Activated CD8-positive, alpha-beta memory T cell treated with anti-CD3 and anti-CD28 coated beads, Interleukin-2, amount 50 U/mL, for 4 hours (primary cell): ENCODE results near the gene HCST.
"Not testable (repeated sequence)": the region's sequence is repeated elsewhere in the genome, so short reads cannot be mapped to it uniquely, and the experiment has no call there.

Experiments
- DNase-seq: peaks from one replicate; pipeline ENCODE4 v3.0.0-alpha.2; 2020

HCST gene

DNA sequence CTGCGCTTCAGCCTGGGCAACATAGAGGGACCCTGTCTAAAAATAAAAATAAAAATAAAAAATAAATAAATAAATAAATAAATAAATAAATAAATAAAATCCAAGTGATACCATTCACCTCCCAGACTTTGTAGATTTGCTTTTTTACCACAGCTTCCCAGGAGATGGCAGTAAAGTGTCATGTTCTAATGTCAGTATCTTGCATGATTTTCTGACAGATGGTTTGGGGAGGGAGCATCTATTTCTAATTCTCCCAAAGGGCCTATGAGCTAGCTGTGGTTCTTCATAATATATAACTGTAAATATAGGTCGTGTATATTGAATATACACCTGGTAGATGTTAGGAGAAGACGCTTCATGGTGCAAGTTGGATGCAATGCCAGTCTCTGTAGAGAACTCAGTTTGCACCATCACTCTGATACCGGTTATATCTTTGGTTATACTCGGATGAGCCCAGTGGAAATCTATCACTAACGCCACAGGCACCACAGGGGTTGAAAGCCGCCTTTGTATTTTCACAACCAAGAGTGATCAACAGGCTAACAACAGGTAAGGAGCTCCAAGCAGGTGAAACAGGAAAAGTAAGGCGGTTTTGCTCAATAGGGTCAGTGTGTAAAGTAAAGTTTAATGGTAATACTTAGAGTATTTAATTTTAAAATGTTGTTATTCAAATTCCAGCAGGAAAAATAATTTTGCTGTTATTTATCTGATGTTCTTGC lies 20.1 kb upstream of the HCST start:
- DNase-seq = no peak

GRCh38 chr19:35883882-35884281 lies 18.4 kb upstream of the HCST start:
- no peak for DNase-seq

- DNase-seq = no peak
These were observed 17.0 kb upstream of the HCST start for GRCh38 chr19:35885225-35885738.

DNA sequence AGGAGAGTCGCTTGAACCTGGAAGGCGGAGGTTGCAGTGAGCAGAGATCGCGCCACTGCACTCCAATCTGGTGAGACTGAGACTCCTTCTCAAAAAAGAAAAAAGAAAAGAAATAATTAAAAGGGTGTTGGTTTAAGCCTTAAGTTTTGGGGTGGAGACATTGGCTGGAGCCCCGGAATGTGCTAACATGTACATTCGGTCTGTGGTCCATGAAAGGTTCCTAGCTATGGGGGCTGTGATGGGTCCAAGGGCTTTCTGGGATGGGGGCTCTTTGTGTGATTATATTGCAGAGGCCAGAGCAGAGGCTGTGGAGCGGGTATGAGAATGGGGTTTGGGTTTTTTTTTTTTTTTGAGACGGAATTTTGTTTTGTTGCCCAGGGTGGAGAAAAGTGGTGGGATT lies 16.4 kb upstream of the HCST start:
- DNase-seq = no peak

DNA sequence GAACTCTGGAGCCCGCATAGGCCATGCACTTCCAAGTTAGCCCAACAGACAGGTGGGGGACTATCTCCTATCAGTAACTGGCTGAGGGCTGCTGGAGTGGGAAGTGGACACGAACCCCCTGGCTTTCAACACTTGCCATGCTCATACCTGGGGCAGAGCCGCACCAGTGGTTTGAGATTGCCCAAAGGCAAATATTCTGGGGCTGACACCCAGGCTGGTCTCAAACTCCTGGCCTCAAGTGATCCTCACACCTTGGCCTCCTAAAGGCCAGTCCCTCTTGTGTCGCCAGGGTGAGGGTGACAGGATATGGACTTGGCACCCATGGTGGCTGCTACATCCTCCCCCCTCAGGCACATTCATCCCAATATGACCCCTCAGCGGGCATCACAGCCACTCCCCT lies 15.1 kb upstream of the HCST start:
- DNase-seq = no peak

GRCh38 chr19:35888398-35888797 lies 13.9 kb upstream of the HCST start:
- no peak for DNase-seq

DNA sequence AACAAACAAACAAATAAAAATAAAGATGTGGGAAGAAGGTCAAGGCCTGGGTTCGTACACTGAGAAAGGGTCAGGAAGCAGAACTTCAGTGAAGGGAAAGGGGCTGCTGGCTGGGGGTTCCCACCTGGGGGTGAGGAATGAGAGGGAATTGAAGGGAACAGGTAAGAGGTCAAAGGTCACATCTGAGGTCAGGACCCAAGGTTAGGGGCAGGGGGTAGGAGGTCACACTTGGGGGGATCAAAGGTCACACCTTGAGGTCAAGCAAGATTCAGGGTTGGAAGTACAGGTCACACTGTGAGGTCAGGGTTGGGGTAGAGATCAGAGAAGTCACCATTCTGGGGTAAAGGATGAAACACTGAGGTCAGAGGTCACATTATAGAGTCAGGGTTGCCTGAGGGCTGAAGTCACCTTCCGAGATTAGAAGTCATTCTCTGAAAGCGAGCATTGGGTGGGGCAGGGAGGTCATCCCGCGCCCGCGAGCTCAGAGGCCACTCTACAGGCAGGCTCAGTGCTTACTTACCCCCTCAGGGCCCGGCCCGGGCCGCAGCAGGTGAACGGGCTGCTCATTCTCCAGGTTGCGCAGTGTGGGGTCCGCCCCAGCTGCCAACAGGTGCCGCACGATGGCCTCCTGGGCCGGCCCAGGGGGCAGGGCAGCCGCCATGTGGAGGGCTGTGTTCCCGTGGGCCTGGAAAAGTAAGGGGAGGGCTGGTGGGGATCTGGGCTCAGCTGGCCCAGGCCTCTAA lies 12.8 kb upstream of the HCST start:
- DNase-seq = no peak

- DNase-seq = no peak
These were observed 12.1 kb upstream of the HCST start for GRCh38 chr19:35890113-35890650.

DNA sequence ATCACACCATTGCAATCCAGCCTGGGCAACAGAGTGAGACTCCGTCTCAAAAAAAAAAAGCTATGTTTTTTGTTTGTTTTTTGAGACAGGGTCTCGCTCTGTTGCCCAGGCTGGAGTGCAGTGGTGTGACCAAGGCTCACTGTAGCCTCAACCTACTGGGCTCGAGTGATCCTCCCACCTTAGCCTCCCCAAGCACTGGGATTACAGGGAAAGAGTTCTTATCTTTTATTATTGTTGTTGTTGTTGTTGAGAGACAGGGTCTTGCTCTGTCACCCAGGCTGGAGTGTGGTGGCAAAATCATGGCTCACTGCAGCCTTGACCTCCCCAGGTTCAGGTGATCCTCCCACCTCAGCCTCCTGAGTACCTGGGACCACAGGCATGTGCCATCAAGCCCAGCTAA lies 10.5 kb upstream of the HCST start:
- not testable (repeated sequence) for DNase-seq

GRCh38 chr19:35894342-35894741 lies 8.0 kb upstream of the HCST start:
- DNase-seq = no peak

GRCh38 chr19:35895911-35896642 lies 6.3 kb upstream of the HCST start:
- no peak for DNase-seq

- no peak for DNase-seq
These were observed 5.7 kb upstream of the HCST start for GRCh38 chr19:35896643-35897040.

GRCh38 chr19:35897706-35898451 lies 4.5 kb upstream of the HCST start:
- no peak for DNase-seq

DNA sequence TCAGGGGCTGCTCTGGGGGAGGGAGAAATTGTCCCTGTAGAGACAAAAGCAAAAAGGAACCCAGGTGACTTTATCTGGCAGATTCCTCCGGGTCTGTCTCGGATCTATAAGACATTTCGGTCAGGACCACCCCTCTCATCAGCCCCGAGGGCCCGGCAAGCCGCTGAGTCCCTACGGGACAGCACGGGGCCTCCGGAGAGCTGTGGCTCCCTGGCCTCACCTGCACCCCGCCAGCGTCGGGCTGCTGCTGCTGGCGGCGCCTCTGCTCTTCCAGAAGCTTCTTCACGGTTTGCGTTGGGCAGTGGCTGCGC lies 3.9 kb upstream of the HCST start:
- no peak for DNase-seq

DNA sequence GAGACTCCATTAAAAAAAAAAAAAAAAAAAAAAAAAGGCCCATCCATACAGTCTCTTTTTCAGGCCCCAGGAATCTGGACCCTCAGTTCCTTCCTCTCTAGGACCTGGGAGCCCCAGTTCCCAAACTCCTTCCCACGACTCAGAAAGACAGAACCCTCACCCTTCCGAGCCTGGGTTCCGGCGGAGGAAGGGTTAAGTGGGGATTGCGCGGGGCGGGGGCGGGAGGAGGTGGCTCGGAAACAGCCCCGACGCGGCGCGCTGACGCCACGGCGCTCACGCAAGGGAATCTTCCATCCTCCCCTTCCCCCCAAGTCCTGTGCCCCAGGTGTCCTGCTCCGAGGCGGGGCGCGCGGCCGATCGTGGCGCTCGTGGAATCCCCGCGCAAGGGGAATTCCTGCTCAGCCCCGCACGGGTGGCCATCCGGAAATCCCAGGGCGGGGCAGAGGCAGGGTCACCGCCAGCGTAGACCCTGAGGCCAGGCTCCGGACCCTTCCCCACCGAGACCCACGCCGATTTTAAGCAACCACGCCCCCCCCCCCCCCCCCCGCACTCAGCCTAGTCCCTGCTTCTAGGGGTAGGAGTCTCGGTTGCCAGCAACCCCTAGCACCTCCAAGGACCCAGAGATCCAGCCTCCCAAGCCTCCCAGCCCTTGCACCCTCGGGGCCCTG lies 2.6 kb upstream of the HCST start:
- peak; percentile 88 for DNase-seq

DNA sequence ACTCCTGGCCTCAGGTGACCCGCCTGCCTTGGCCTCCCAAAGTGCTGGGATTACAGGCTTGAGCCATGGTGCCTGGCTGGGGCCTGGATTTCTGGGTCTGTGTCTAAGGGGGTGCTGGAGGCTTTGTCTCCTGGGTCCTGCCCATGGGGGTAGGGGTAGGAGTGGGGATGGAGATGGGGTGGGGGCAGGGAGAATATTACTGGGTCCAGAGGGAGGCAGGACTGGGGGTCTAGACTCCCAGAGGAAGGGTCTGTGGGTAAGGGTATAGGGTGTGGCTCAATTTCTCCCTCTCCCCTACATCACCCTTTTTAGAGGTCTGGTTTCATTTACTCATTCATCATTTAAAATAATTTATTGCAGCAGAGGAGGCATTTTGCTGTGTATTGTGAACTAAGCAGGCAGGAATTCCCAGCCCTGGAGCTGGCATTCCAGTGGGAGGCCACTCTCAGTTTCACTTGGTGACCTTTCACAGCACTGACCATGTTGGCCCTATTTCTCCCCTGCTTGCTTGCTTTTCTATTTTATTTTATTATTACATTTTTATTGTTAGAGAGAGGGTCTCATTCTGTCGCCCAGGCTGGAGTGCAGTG lies 1.2 kb upstream of the HCST start:
- no peak for DNase-seq

- DNase-seq = no peak
These were observed 644 bp downstream of the HCST start for GRCh38 chr19:35902870-35903475.

GRCh38 chr19:35903550-35904179 lies 1.3 kb downstream of the HCST start:
- DNase-seq = peak; percentile 92

GRCh38 chr19:35904311-35905068 lies 2.2 kb downstream of the HCST start:
- DNase-seq = no peak

DNA sequence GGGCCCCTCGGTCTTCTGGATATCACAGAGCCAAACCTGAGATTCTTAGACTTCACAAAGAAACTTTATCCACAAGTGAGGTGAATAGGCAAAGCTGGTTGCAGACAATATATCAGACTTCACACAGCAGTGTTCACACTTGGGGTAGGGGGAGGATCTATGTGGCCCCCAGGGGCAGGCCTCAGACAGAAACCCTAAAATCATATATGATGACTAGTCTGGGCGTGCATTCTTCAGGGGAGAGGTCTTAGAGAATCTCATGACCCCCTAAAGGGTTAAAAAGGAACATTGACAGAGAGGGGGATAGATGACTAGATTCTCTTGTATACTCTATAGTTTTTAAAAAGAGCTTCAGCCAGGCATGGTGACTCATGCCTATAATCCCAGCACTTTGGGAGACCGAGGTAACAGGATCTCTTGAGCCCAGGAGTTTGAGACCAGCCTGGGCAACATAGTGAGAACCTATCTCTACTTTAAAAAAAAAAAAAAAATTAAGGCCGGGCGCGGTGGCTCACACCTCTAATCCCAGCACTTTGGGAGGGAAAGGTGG lies 2.9 kb downstream of the HCST start:
- no peak for DNase-seq
